IMR-90 (cell line): Measurements from ENCODE around the gene XYLT2. TPM values are rescaled to one million over a fixed set of nuclear protein-coding genes. Genes with fewer than 3 reads are reported as not detected.

Source experiments
- ATAC-seq: fragments of 200-7000 bp; cut with Tn5 transposase; 2 replicates; pipeline ENCODE4 v1.9.1; 2020; ENCODE audit warnings: low read depth, mild to moderate bottlenecking, moderate library complexity
- BruUV-seq: library from RNA; stranded (reverse); fragments of 400-500 nt; replicated peaks from 2 replicates; lab custom pipeline; 2021; lab: Mats Ljungman, UMichigan
- CTCF ChIA-PET: fragments of 300-600 bp; formaldehyde crosslinking; extraction: SDS; loops from one replicate; lab custom pipeline; 2021; ENCODE audit warnings: antibody characterized with exemption; lab: Yijun Ruan, JAX
- POLR2A ChIA-PET: fragments of 300-600 bp; sonication (Branson Sonifier 250); formaldehyde crosslinking; loops from one replicate; lab custom pipeline; 2022; ENCODE audit warnings: antibody characterized with exemption; ENCODE audit not compliant: unreplicated experiment; lab: Charles Lee
- DNase-seq: peaks from one replicate; pipeline ENCODE4 v3.0.0; 2013
- H2AFZ ChIP-seq: replicated peaks from 2 replicates; pipeline ENCODE3; 2013; ENCODE audit warnings: low read length, mild to moderate bottlenecking; ENCODE audit not compliant: poor library complexity
- H2AK5ac ChIP-seq: 2 replicates; pipeline ENCODE4 v1.6.1; 2013; ENCODE audit warnings: low read depth, low read length, inconsistent platforms
- H2AK9ac ChIP-seq: replicated peaks from 2 replicates; pipeline ENCODE3; 2013; ENCODE audit warnings: mild to moderate bottlenecking, low read depth, low read length, moderate library complexity; ENCODE audit not compliant: poor library complexity
- H2BK120ac ChIP-seq: 2 replicates; pipeline ENCODE4 v1.6.1; 2013; ENCODE audit warnings: low read depth, low read length, inconsistent platforms
- H2BK15ac ChIP-seq: 3 replicates; pipeline ENCODE4 v1.6.1; 2013; ENCODE audit warnings: low read depth, low read length, inconsistent platforms
- H2BK20ac ChIP-seq: 2 replicates; pipeline ENCODE4 v1.6.1; 2013; ENCODE audit warnings: low read depth, mild to moderate bottlenecking, inconsistent platforms, low read length, moderate library complexity
- H2BK5ac ChIP-seq: 2 replicates; pipeline ENCODE4 v1.6.1; 2013; ENCODE audit warnings: mild to moderate bottlenecking, low read depth, low read length, inconsistent platforms; ENCODE audit not compliant: poor library complexity, severe bottlenecking
- H3K14ac ChIP-seq: replicated peaks from 2 replicates; pipeline ENCODE4 v1.6.1; 2013; ENCODE audit warnings: low read depth, low read length, inconsistent platforms
- H3K18ac ChIP-seq: 2 replicates; pipeline ENCODE4 v1.6.1; 2013; ENCODE audit warnings: low read depth, low read length, control low read depth
- H3K23ac ChIP-seq: 2 replicates; pipeline ENCODE4 v1.6.1; 2013; ENCODE audit warnings: low read depth, low read length, inconsistent platforms
- H3K27ac ChIP-seq: 2 replicates; pipeline ENCODE4 v1.5.1; 2013; ENCODE audit warnings: mild to moderate bottlenecking, control low read depth, low read length; ENCODE audit not compliant: insufficient read depth
- H3K27me3 ChIP-seq: 2 replicates; pipeline ENCODE4 v1.6.1; 2013; ENCODE audit warnings: low read length; ENCODE audit not compliant: control insufficient read depth, insufficient read depth
- H3K36me3 ChIP-seq: 2 replicates; pipeline ENCODE4 v1.6.1; 2013; ENCODE audit warnings: low read length, mixed read lengths; ENCODE audit not compliant: control insufficient read depth, insufficient read depth
- H3K4ac ChIP-seq: 2 replicates; pipeline ENCODE4 v1.6.1; 2013; ENCODE audit warnings: low read depth, low read length, inconsistent platforms
- H3K4me1 ChIP-seq: 2 replicates; pipeline ENCODE4 v1.6.1; 2013; ENCODE audit warnings: low read length, mixed read lengths; ENCODE audit not compliant: control insufficient read depth, insufficient read depth
- H3K4me2 ChIP-seq: 2 replicates; pipeline ENCODE4 v1.6.1; 2013; ENCODE audit warnings: low read depth, mild to moderate bottlenecking, control low read depth, low read length, moderate library complexity
- H3K4me3 ChIP-seq: 2 replicates; pipeline ENCODE4 v1.5.1; 2013; ENCODE audit warnings: low read depth, mild to moderate bottlenecking, control low read depth, low read length, moderate library complexity; ENCODE audit not compliant: insufficient read depth
- H3K56ac ChIP-seq: 2 replicates; pipeline ENCODE4 v1.6.1; 2013; ENCODE audit warnings: low read length, inconsistent platforms; ENCODE audit not compliant: insufficient read depth; ENCODE audit errors: extremely low read depth
- H3K79me1 ChIP-seq, 2 experiments: 2 replicates each; pipeline ENCODE4 v1.6.1; 2013; ENCODE audit warnings: low read length in 2 of 2, inconsistent platforms in 1 of 2, low read depth in 1 of 2
- H3K9ac ChIP-seq: 2 replicates; pipeline ENCODE4 v1.6.1; 2013; ENCODE audit warnings: low read depth, low read length, control low read depth
- H3K9me1 ChIP-seq: 2 replicates; pipeline ENCODE4 v1.6.1; 2013; ENCODE audit warnings: low read length, inconsistent platforms; ENCODE audit not compliant: insufficient read depth
- H3K9me3 ChIP-seq: 2 replicates; pipeline ENCODE4 v1.6.1; 2013; ENCODE audit warnings: low read length; ENCODE audit not compliant: control insufficient read depth, insufficient read depth
- H4K20me1 ChIP-seq: 2 replicates; pipeline ENCODE4 v1.6.1; 2013; ENCODE audit warnings: low read length, inconsistent platforms; ENCODE audit not compliant: insufficient read depth
- H4K5ac ChIP-seq: 2 replicates; pipeline ENCODE4 v1.6.1; 2013; ENCODE audit warnings: mild to moderate bottlenecking, low read depth, low read length, control low read depth
- H4K8ac ChIP-seq, 2 experiments: 2 replicates each; pipeline ENCODE4 v1.6.1; 2013; ENCODE audit warnings: low read depth in 2 of 2, low read length in 2 of 2, control low read depth in 1 of 2, inconsistent platforms in 1 of 2
- H4K91ac ChIP-seq: 2 replicates; pipeline ENCODE4 v1.6.1; 2013; ENCODE audit warnings: low read depth, low read length, inconsistent platforms; ENCODE audit not compliant: insufficient read depth
- BHLHE40 ChIP-seq: fragments of 150-350 bp; IDR thresholded peaks from 2 replicates; pipeline ENCODE4 v1.6.1; 2016; ENCODE audit warnings: mild to moderate bottlenecking, low read depth, low read length
- CEBPB ChIP-seq: IDR thresholded peaks from 2 replicates; pipeline ENCODE4 v1.6.1; 2012; ENCODE audit warnings: low read depth, low read length, improper control_type of control experiment
- ELK1 ChIP-seq: fragments of 150-350 bp; IDR thresholded peaks from 2 replicates; pipeline ENCODE4 v1.6.1; 2016; ENCODE audit warnings: low read depth, mild to moderate bottlenecking, low read length, moderate library complexity, borderline replicate concordance
- FOS ChIP-seq: fragments of 150-350 bp; IDR thresholded peaks from 2 replicates; pipeline ENCODE4 v1.6.1; 2016; ENCODE audit warnings: low read depth, low read length
- MAFK ChIP-seq: IDR thresholded peaks from 2 replicates; pipeline ENCODE4 v1.6.1; 2012; ENCODE audit warnings: low read depth, low read length, improper control_type of control experiment
- MAZ ChIP-seq: IDR thresholded peaks from 2 replicates; pipeline ENCODE4 v1.6.1; 2012; ENCODE audit warnings: low read depth, mild to moderate bottlenecking, low read length, improper control_type of control experiment, moderate library complexity, borderline replicate concordance
- MXI1 ChIP-seq: IDR thresholded peaks from 2 replicates; pipeline ENCODE4 v1.6.1; 2012; ENCODE audit warnings: low read depth, mild to moderate bottlenecking, low read length, moderate library complexity, borderline replicate concordance
- NFE2L2 ChIP-seq: fragments of 150-350 bp; IDR thresholded peaks from 2 replicates; pipeline ENCODE4 v1.6.1; 2016; ENCODE audit warnings: low read depth, mild to moderate bottlenecking, low read length
- POLR2A ChIP-seq: IDR thresholded peaks from 2 replicates; pipeline ENCODE4 v1.6.1; 2012; ENCODE audit warnings: mild to moderate bottlenecking, low read depth, low read length
- RAD21 ChIP-seq: IDR thresholded peaks from 2 replicates; pipeline ENCODE4 v1.6.1; 2012; ENCODE audit warnings: low read length, improper control_type of control experiment
- RCOR1 ChIP-seq: IDR thresholded peaks from 2 replicates; pipeline ENCODE4 v1.6.1; 2012; ENCODE audit warnings: mild to moderate bottlenecking, low read length, improper control_type of control experiment; ENCODE audit not compliant: insufficient replicate concordance
- RFX5 ChIP-seq: IDR thresholded peaks from 2 replicates; pipeline ENCODE4 v1.8.0; 2012; ENCODE audit warnings: low read depth, mild to moderate bottlenecking, low read length, moderate library complexity
- SMC3 ChIP-seq: fragments of 150-350 bp; IDR thresholded peaks from 2 replicates; pipeline ENCODE4 v1.6.1; 2016; ENCODE audit warnings: low read depth, mild to moderate bottlenecking, antibody characterized with exemption, low read length, moderate library complexity
- USF2 ChIP-seq: fragments of 150-350 bp; IDR thresholded peaks from 2 replicates; pipeline ENCODE4 v1.6.1; 2017; ENCODE audit warnings: mild to moderate bottlenecking, antibody characterized with exemption, low read length, low read depth
- WGBS, 2 experiments: methylation state at CpG; one replicate each; pipeline versions ENCODE4 v1.1.5 to v1.1.7; 2013; ENCODE audit warnings: missing lambda C conversion rate in 2 of 2; ENCODE audit not compliant: insufficient read length in 1 of 2; ENCODE audit errors: extremely low coverage in 2 of 2; 5-methylcytosine and 5-hydroxymethylcytosine counted together
- dilution Hi-C: fragments of 300-500 bp; cut with HindIII; formaldehyde crosslinking; loops from one replicate; pipeline ENCODE4 v1.14.3; 2018; ENCODE audit warnings: low sequenced_read_pairs; ENCODE audit not compliant: unreplicated experiment
- in situ Hi-C: fragments of 300-500 bp; cut with MboI; formaldehyde crosslinking; loops from 3 replicates; pipeline ENCODE4 v1.14.3; 2019; ENCODE audit warnings: low sequenced_read_pairs, inconsistent platforms, mixed read lengths
- intact Hi-C: fragments of 100-400 bp; cut with micrococcal nuclease; formaldehyde crosslinking; loops from 2 replicates; pipeline ENCODE4 v1.10.0; 2022
- polyA plus RNA-seq, 3 experiments: library from polyadenylated mRNA; depleted of rRNA; stranded (reverse); fragments of >200 nt; gene quantifications; 2 replicates each; pipeline ENCODE4 v1.2.3, GENCODE V29; 2012; ENCODE audit warnings: low replicate concordance in 1 of 3
- total RNA-seq: library from RNA; depleted of rRNA; stranded (reverse); fragments of >200 nt; gene quantifications from 2 replicates; pipeline ENCODE4 v1.2.3, GENCODE V29; 2012
- TF ChIP-seq, protein P1 (sequence below): conservative IDR thresholded peaks from 2 replicates; pipeline ENCODE4 v1.5.1; 2012; ENCODE audit warnings: mild to moderate bottlenecking, low read depth, low read length, improper control_type of control experiment

Gene XYLT2
- total and polyA plus RNA-seq, 2 of the 4 experiments (the other 2 are of a cell fraction) = 27.7 to 31.9 TPM

- no peak overlapping the region for H2AK9ac ChIP-seq
- peaks cover 2% of the 10 kb centered on the region; the same call in 1 of the 2 replicates for H3K9me3 ChIP-seq
- H3K9me1 ChIP-seq = no peaks in the 10 kb centered on the region
- no peak for ATAC-seq
- ChIA-PET CTCF (no interaction called here), POLR2A (no interaction called here)
- H3K4me3 ChIP-seq = no peak overlapping the region
- H2BK20ac ChIP-seq = no peak overlapping the region
- H2AK5ac ChIP-seq = no peak overlapping the region
- no peak for TF ChIP-seq NFE2L2
- no peak for TF ChIP-seq FOS
- TF ChIP-seq RCOR1 = no peak
- no peak for TF ChIP-seq RAD21
- TF ChIP-seq MXI1 = no peak
- no peak for TF ChIP-seq CEBPB
- TF ChIP-seq BHLHE40 = no peak
- TF ChIP-seq, protein P1, sequence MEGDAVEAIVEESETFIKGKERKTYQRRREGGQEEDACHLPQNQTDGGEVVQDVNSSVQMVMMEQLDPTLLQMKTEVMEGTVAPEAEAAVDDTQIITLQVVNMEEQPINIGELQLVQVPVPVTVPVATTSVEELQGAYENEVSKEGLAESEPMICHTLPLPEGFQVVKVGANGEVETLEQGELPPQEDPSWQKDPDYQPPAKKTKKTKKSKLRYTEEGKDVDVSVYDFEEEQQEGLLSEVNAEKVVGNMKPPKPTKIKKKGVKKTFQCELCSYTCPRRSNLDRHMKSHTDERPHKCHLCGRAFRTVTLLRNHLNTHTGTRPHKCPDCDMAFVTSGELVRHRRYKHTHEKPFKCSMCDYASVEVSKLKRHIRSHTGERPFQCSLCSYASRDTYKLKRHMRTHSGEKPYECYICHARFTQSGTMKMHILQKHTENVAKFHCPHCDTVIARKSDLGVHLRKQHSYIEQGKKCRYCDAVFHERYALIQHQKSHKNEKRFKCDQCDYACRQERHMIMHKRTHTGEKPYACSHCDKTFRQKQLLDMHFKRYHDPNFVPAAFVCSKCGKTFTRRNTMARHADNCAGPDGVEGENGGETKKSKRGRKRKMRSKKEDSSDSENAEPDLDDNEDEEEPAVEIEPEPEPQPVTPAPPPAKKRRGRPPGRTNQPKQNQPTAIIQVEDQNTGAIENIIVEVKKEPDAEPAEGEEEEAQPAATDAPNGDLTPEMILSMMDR = no peak
- TF ChIP-seq POLR2A = no peak
- TF ChIP-seq MAFK = no peak
- TF ChIP-seq RFX5 = no peak
- TF ChIP-seq USF2 = no peak
- TF ChIP-seq MAZ = no peak
- TF ChIP-seq SMC3 = no peak
- TF ChIP-seq ELK1 = no peak
- no peak overlapping the region for H3K27ac ChIP-seq
- no peak overlapping the region for H3K14ac ChIP-seq
- no peaks in the 10 kb centered on the region for H3K79me1 ChIP-seq
- no peak overlapping the region for H2BK120ac ChIP-seq
- no peak overlapping the region for H3K23ac ChIP-seq
- no peak overlapping the region for H2BK15ac ChIP-seq
- H3K56ac ChIP-seq = no peak overlapping the region
- peak; percentile 15 for DNase-seq
- H4K5ac ChIP-seq = no peak overlapping the region
- intact Hi-C loops = no loop called here
- dilution Hi-C loops = no loop called here
- no CpG with 5 or more reads among the region's 2 CpGs for WGBS, 2 experiments
- 0 out of 2 replicates have a peak, but pooled peaks cover 2% of the 10 kb centered on the region for H3K27me3 ChIP-seq
- in situ Hi-C loops = no loop called here
- BruUV-seq = no TSS peak
- no peak overlapping the region for H2BK5ac ChIP-seq
- no peak overlapping the region for H3K4ac ChIP-seq
- H3K36me3 ChIP-seq = no peaks in the 10 kb centered on the region
- H4K20me1 ChIP-seq = no peaks in the 10 kb centered on the region
- H3K4me2 ChIP-seq = no peak overlapping the region
- H3K9ac ChIP-seq = no peak overlapping the region
- no peak overlapping the region for H2AFZ ChIP-seq
- H4K8ac ChIP-seq = no peak overlapping the region
- no peak overlapping the region for H3K18ac ChIP-seq
- no peaks in the 10 kb centered on the region for H3K4me1 ChIP-seq
- H4K91ac ChIP-seq = no peak overlapping the region
These were observed 8.0 kb upstream of the XYLT2 start for GRCh38 chr17:50337956-50338355.
